Endodermal cell (in vitro differentiated cells): Measurements from ENCODE around the gene CRY1. TPM values are rescaled to one million over a fixed set of nuclear protein-coding genes. Genes with fewer than 3 reads are reported as not detected.
A peak's percentile ranks its signal among the peaks of the same experiment; 100 is the strongest.

ENCODE experiments used
- DNase-seq: peaks from one replicate; pipeline ENCODE4 v3.0.0-alpha.2; 2017
- H3K27ac ChIP-seq: 2 replicates; pipeline ENCODE4 v1.5.1; 2013; ENCODE audit warnings: mild to moderate bottlenecking, low read depth, low read length, moderate library complexity
- H3K27me3 ChIP-seq: 2 replicates; pipeline ENCODE4 v1.6.1; 2013; ENCODE audit warnings: mild to moderate bottlenecking, low read length, moderate library complexity; ENCODE audit not compliant: insufficient read depth, control insufficient read depth, poor library complexity, severe bottlenecking
- H3K36me3 ChIP-seq: 2 replicates; pipeline ENCODE4 v1.7.0; 2013; ENCODE audit warnings: mild to moderate bottlenecking, low read length, moderate library complexity; ENCODE audit not compliant: control insufficient read depth, insufficient read depth
- H3K4me1 ChIP-seq: one replicate; pipeline ENCODE4 v1.7.0; 2013; ENCODE audit warnings: low read length; ENCODE audit not compliant: control insufficient read depth, insufficient read depth
- H3K4me3 ChIP-seq: 2 replicates; pipeline ENCODE4 v1.5.1; 2013; ENCODE audit warnings: mild to moderate bottlenecking, low read length, moderate library complexity
- H3K9ac ChIP-seq: 2 replicates; pipeline ENCODE4 v1.6.1; 2013; ENCODE audit warnings: mild to moderate bottlenecking, low read length, moderate library complexity; ENCODE audit not compliant: poor library complexity, severe bottlenecking; ENCODE audit errors: extremely low read depth
- H3K9me3 ChIP-seq: 2 replicates; pipeline ENCODE4 v1.6.1; 2013; ENCODE audit warnings: mild to moderate bottlenecking, low read length, moderate library complexity; ENCODE audit not compliant: control insufficient read depth
- H3K27ac Mint-ChIP-seq: 2 replicates; pipeline ENCODE4 v1.8.0; 2020; ENCODE audit warnings: mixed read lengths
- H3K27me3 Mint-ChIP-seq: 2 replicates; pipeline ENCODE4 v1.8.0; 2021; ENCODE audit warnings: mild to moderate bottlenecking, mixed read lengths; ENCODE audit not compliant: insufficient read depth
- H3K36me3 Mint-ChIP-seq: 2 replicates; pipeline ENCODE4 v1.8.0; 2020; ENCODE audit warnings: low read depth, mixed read lengths
- H3K4me1 Mint-ChIP-seq: 2 replicates; pipeline ENCODE4 v1.8.0; 2020; ENCODE audit warnings: mixed read lengths
- H3K4me3 Mint-ChIP-seq: 2 replicates; pipeline ENCODE4 v1.8.0; 2020; ENCODE audit warnings: mild to moderate bottlenecking, moderate library complexity, mixed read lengths
- H3K9me3 Mint-ChIP-seq: 2 replicates; pipeline ENCODE4 v1.8.0; 2020; ENCODE audit warnings: mild to moderate bottlenecking, mixed read lengths
- WGBS, 2 experiments: methylation state at CpG; one replicate each; pipeline versions ENCODE4 v1.1.5 to v1.1.7; 2013; ENCODE audit warnings: missing lambda C conversion rate in 2 of 2, mixed read lengths in 1 of 2; ENCODE audit not compliant: insufficient coverage in 1 of 2, insufficient read length in 1 of 2; 5-methylcytosine and 5-hydroxymethylcytosine counted together
- total RNA-seq, 2 donors: library from RNA; stranded (reverse); fragmentation: NEBNext Ultra II Directional in 1 of 2; extraction: Animal tissue kit (Norgen Biotek cat#: 25700) in 1 of 2; gene quantifications; 2 replicates in 1 of 2; 3 replicates in 1 of 2; pipeline ENCODE4 v1.2.1, GENCODE V29; 2021
- TF ChIP-seq, protein P1 (sequence below): fragments of 200-600 bp; sonication (generic); conservative IDR thresholded peaks from 2 replicates; pipeline ENCODE4 v1.5.0; 2021; ENCODE audit warnings: antibody characterized with exemption, mild to moderate bottlenecking

The CRY1 gene
- total RNA-seq, 2 donors from 2014 or later = 29.9 to 33.4 TPM

DNA sequence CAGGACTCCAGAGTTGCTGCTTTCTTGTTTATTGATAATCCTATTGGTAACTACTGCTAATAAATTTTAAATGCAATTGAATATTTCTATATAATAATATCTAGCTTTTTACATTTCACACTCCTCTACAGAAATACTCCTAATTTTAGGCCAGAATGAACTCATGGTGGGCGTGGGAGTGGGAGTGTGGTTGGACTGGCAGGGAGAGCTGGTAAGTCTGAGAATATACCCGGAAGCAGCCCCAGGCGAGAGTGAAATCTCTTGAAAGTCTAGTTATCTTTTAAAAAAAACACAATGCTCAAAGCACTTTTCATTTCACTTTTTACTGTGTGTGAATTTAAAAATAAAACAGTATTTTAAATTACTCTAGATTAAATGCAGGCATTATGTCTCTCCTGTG, 132.9 kb downstream of the CRY1 start:
- 100% methylated on average over 2 of the region's 3 CpGs; no CpG with 5 or more reads in 1 of the 2 experiments for WGBS, 2 experiments
- no peaks in the 10 kb centered on the region for H3K9me3 Mint-ChIP-seq

DNA sequence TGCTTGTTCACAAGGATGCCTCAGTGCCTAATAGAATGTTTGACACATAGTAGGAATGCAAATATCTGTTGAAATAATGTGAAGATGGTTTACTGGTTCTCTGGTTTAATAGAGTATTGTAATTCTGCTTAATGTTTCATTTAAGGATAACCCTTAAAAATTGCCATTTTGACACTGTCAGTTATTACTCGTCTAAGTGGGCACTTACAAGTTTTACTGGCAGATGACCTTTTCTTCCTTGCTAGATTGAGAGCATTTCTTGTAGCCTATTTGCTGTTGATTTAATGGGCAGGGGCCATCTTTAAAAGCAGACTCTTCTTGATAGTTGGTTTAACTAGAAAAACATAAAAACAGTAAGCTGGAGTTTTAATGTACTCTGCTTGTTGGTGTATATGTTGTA, 135.8 kb downstream of the CRY1 start:
- H3K9me3 Mint-ChIP-seq = peaks cover 10% of the 10 kb centered on the region
- peak overlapping the region; percentile 99 for H3K4me3 ChIP-seq
- peak overlapping the region; percentile 93 for H3K9ac ChIP-seq

More for the DNA sequence above, 132.9 kb downstream of the CRY1 start:
- Histone ChIP-seq H3K27me3 (no peaks in the 10 kb centered on the region), H3K4me1 (no peaks in the 10 kb centered on the region), H3K4me3 (no peak overlapping the region), H3K36me3 (peaks cover 27% of the 10 kb centered on the region), H3K9me3 (no peaks in the 10 kb centered on the region), H3K27ac (no peak overlapping the region), H3K9ac (no peak overlapping the region)
- Mint-ChIP-seq H3K36me3 (peaks cover 14% of the 10 kb centered on the region), H3K27ac (no peak overlapping the region), H3K4me1 (peaks cover 15% of the 10 kb centered on the region), H3K4me3 (no peak overlapping the region), H3K27me3 (no peaks in the 10 kb centered on the region)
- DNase-seq = no peak
- TF ChIP-seq, protein P1, sequence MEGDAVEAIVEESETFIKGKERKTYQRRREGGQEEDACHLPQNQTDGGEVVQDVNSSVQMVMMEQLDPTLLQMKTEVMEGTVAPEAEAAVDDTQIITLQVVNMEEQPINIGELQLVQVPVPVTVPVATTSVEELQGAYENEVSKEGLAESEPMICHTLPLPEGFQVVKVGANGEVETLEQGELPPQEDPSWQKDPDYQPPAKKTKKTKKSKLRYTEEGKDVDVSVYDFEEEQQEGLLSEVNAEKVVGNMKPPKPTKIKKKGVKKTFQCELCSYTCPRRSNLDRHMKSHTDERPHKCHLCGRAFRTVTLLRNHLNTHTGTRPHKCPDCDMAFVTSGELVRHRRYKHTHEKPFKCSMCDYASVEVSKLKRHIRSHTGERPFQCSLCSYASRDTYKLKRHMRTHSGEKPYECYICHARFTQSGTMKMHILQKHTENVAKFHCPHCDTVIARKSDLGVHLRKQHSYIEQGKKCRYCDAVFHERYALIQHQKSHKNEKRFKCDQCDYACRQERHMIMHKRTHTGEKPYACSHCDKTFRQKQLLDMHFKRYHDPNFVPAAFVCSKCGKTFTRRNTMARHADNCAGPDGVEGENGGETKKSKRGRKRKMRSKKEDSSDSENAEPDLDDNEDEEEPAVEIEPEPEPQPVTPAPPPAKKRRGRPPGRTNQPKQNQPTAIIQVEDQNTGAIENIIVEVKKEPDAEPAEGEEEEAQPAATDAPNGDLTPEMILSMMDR = no peak

DNA sequence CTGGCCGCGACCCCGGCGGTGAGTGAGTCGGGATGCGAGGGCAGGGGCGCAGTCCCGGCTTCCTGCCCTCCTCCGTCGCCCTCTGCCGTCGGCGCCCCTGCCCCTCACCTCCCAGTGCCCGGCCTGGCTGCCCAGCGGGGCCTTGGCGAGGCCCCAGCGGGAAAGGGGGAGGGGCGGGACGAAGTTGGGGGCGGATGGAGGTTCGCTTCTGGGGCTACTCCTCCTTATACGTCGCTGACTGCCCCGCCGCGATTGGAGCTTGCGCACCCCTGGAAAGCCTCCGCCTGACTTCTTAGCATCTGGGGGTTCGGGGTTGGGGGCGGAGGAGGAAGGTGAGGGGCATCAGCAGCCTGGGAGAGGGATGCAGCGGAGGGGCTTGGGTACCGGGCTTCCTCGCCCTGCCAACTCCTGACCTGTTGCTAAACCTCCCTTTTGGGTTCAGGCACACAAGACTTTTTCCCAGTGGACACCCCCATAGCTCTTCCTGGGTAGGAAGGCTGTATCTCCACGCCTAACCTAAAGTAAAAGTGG, 137.2 kb downstream of the CRY1 start:
- TF ChIP-seq, protein P1 = peak; percentile 56

More for the DNA sequence above, 135.8 kb downstream of the CRY1 start:
- Mint-ChIP-seq H3K36me3 (peaks cover 7% of the 10 kb centered on the region), H3K27me3 (peaks cover 23% of the 10 kb centered on the region), H3K4me3 (peak overlapping the region; percentile 90), H3K27ac (no peak overlapping the region), H3K4me1 (peaks cover 13% of the 10 kb centered on the region)
- Histone ChIP-seq H3K27ac (no peak overlapping the region), H3K27me3 (no peaks in the 10 kb centered on the region), H3K36me3 (peaks cover 19% of the 10 kb centered on the region), H3K9me3 (peaks cover 4% of the 10 kb centered on the region), H3K4me1 (no peaks in the 10 kb centered on the region)
- TF ChIP-seq, protein P1 = no peak
- no peak for DNase-seq
- 96 to 100% methylated on average over 1 of the region's 1 CpG for WGBS, 2 experiments

More for the DNA sequence above, 137.2 kb downstream of the CRY1 start:
- peak overlapping the region; percentile 97 for H3K27ac Mint-ChIP-seq
- peaks cover 10% of the 10 kb centered on the region for H3K9me3 Mint-ChIP-seq
- peak overlapping the region; percentile 93 for H3K27ac ChIP-seq
- WGBS, 2 experiments = 0% methylated on average over 6 to 34 of the region's 34 CpGs
- DNase-seq = peak; percentile 94
- H3K9me3 ChIP-seq = peaks cover 4% of the 10 kb centered on the region
- H3K4me1 Mint-ChIP-seq = peaks cover 9% of the 10 kb centered on the region
- no peaks in the 10 kb centered on the region for H3K4me1 ChIP-seq
- H3K9ac ChIP-seq = peak overlapping the region; percentile 93
- peak overlapping the region; percentile 90 for H3K4me3 Mint-ChIP-seq
- no peaks in the 10 kb centered on the region for H3K27me3 ChIP-seq
- peak overlapping the region; percentile 99 for H3K4me3 ChIP-seq
- H3K27me3 Mint-ChIP-seq = peaks cover 31% of the 10 kb centered on the region
- H3K36me3 ChIP-seq = peaks cover 13% of the 10 kb centered on the region
- H3K36me3 Mint-ChIP-seq = peaks cover 7% of the 10 kb centered on the region
